Fibroblast of gingiva (primary cell): ENCODE results near the gene HMGA1.
A peak's percentile ranks its signal among the peaks of the same experiment; 100 is the strongest.

Experiments used
- DNase-seq: peaks from one replicate; pipeline ENCODE4 v3.0.0-alpha.2; 2011; ENCODE audit warnings: low read depth

HMGA1 gene

DNA sequence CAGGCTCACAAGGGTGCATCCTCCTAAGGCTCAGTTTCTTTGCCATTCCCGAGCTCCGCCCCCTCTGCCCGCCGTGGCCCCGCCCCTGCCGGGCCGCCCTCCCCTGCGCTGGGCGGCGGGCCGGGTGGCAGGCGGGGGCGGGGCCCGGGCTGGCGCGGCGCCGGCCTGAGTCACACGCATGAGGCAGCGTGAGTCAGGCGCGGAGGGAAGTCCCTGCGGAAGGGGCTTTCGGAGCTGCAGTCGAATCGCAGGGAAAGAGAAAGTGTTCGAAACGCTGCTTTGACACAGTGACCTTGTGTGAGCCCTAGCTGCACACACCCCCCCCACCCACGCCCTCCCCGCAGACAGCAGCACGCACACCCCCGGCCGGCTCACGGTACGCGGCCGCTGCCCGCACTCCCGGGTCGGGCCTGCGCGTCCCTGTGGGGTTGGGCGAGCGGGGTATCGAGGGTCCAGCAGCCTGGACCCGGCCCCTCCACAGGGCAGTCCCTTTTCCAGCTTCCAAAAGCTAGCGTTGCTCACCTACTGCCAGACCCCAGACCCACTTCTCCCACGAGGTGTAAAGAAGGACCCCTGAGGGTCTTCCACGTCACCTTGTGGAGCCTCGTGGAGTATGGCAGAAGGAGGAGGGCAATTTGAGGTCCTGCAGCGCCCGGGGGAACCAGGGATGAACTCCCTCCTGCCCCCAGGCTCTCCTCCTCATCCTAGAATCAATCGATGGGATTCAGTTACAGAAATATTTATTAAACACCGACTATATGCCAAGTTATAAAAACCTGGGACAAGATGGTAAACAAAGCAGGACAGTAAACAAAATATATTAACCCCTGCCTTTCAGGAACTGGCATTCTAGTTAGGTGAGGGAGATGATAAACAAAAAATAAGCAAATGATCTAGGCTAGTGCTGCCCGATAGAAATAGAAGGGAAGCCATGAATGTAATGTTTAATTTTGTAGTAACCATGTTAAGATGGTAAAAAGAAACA, 12.4 kb upstream of the HMGA1 start:
- peak; percentile 92 for DNase-seq

DNA sequence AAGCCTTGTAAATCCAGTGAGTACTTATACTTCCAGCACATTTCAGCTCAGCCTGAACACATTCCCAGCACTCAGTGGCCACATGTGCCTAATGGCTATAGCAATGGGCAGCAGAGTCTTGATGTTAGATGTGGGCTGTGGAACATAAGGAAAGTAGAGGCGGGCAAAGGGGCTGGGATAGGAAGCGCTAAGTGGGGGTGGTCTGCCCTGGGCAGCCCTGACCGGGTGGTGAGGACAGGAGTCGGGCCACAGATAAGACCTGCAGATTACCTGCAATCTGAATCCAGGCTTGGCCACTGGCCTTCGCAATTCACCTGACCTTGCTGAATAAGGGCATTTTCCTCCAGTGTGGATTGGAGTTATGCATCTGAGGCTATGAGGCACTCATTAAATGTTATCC, 11.1 kb upstream of the HMGA1 start:
- DNase-seq = no peak

DNA sequence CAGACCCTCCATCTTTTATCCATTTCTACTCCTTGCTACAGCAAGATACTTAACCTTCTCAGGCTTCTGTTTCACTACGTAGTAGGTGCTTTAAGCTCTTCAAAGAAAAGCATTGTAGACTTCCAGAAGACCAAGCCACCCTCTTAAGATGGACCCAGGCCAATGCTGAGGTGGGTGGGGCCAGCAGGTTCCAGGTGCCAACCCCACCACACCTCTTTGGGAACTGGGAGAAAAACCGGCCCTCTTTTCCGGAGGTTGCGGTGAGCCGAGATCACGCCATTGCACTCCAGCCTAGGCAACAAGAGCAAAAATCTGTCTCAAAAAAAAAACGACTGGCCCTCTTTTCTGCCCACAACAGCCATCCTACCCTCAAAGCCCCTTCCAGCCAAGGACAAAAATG, 10.6 kb upstream of the HMGA1 start:
- DNase-seq = no peak

DNA sequence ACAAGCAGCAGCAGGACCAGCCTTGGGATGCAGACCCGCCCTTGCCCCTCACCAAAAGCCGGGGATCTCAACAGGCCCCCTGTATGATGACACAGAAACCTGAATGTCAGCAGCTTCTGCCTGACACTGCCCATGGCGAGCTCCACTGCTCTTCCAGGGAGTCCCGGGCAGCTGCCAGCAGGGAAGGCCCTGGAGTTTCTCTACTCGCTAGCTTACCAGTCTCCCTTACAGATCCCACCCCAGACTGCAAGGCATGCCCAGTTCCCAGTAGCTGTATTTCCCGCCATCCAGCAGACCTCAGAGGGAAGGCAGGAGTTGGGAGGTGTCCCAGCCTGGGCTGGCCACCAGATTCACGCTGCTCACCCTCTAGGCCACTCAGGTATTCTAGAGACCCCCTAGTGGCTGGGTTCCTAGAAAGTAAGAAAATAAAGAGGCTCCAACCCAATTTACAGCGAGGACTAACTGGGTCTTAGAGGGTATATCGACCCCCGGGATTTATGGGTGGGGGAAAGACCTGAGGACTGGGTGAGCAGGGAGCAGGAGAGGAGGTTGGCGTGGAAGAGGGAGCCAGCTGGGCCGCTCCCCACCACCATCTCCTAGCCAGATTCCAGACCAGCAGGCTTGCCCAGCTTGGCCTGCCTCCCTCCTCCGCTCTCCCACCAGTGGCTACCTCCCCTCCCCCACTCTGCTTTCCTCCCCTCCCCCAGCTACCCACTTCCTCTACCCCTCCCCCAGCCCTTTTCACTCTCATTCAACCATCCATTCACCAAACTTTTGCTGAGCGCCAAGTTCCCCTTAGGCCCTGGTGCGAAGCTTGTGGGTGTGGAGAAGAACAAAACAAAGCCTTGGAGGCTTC, 9.7 kb upstream of the HMGA1 start:
- no peak for DNase-seq

DNA sequence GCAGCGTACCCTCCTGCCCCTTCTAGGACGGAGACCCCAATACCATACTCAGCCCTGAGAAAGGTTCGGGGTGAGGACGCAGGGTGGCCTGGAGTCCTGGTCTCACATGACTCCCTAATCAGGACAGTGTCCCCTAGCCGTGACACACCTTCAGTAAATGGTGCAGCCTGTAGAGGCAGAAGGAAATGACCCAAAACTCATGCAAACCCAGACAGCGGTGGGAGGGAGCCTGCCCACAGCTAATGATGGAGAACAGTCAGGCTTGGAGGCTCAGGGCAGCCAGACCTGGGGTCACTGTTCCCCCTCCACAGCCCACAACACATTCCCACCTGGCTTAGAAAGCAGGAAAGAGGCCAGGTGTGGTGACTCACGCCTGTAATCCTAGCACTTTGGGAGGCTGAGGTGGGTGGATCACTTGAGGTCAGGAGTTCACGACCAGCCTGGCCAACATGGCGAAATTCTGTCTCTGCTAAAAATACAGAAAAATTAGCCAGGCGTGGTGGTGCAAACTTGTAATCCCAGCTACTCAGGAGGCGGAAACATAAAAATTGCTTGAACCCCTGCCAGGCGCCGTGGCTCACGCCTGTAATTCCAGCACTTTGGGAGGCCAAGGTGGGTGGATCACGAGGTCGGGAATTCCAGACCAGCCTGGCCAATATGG, 8.8 kb upstream of the HMGA1 start:
- DNase-seq = no peak

DNA sequence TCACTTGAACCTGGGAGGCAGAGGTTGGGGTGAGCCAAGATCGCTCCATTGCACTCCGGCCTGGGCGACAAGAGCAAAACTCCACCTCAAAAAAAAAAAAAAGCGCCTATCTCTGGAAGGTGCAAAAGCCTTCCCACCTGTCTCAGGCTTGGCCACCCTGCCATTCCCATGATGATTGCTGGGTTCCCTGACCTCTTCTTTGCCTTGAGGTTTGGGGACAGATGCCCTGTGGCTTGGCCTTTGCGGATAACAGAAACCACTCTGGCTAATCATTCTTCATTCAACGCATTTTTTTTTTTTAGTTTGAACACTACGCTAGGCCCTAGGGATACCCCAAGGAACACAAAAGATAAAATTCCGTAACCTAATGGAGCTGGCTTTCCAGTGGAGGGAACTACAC, 6.8 kb upstream of the HMGA1 start:
- no peak for DNase-seq

DNA sequence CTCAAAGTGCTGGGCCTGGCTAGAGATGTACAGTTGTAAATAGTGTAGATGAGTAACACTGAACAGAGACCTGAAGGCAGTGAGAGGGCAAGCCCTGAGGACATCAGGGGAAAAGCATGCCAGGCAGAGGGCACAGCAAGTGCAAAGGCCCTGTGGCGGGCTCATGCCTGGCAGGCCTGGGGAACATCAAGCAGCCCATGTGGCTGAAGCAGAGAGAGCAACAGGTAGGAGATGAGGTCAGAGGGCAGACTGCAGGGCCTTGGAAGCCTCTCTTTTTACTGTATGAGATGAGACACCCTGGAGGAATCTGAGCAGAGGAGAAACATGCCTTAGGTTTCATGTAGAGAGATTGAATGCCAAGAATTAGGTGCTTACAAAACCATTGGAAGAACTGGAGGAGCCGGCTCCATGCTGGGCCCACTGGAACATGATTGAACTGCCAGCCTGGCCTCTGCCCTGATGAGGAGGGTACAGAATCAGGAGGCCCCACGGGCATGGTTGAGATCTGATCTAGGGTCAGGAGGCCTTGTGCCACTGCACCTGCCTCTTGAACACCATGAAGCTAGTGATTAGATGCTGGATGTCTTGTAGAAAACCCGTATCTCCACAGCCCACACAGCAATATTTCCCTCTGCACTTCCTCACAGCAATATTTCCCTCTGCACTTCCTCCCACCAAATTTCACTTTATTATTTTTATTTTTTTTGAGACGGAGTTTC, 5.9 kb upstream of the HMGA1 start:
- DNase-seq = no peak

DNA sequence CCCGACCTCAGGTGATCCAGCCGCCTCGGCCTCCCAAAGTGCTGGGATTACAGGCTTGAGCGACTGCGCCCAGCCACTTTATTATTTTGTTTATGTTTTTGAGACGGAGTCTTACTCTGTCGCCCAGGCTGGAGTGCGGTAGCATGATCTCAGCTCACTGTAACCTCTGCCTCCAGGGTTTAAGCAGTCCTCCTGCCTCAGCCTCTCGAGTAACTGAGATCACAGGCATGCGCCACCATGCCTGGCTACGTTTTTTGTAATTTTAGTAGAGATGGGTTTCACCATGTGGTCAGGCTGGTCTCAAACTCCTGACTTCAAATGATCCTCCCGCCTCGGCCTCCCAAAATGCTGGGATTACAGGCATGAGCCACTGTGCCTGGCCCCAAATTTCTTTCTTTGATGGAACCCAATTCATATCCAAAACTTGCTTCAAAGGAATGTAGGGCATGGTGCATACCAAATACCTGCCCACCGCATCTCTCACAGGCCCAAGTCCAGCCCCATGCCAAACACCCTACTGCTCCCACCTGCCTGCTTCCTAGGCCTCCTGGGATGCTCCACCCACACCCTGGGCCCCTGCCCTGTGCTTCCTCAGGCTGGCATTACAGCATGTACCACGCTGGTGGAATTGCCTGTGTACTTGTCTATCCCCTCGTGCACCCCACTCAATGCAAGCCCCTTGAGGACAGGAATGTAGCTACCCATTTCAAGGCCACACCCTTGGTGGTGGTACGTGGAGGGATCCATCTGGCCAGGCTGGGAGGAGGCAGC, 4.9 kb upstream of the HMGA1 start:
- DNase-seq = no peak

DNA sequence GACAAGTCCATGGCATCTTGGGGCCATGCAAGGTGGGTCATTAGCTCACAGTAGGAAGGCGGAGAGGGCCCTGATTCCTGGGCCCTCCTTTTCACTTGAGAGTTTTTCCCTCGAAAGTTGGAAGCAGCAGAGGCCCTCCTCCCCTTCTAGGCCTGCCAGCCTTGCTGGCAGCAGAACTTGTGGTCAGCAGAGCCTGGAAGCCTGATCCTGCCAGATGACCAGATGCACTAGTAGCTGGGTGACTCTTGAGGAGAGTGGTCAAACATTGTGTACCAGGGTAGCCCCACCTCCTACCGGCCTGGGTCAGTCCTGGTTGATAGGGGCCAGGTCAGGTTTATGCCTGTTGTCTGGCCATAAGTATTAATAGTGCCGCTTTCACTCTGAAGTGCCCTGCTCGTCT, 3.8 kb upstream of the HMGA1 start:
- peak; percentile 69 for DNase-seq

DNA sequence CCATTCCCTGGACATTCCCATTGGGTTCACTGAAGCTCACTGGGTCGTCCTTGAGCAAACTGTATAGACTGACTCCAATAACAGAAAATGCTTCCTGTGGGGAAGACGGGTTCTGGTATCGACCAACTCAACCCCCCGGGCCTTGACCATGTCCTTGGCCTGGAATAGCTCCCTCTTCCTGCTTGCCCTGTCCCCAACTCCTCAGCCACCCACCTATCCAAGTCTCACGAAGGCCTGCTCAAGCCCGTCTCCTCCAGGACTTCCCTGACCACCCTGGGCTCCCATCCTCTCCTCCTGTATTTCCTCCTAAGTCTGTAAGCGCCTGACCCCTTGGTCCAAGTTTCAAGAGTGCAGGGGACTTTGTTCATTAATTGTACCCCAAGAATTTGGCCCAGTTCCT, 2.8 kb upstream of the HMGA1 start:
- no peak for DNase-seq

DNA sequence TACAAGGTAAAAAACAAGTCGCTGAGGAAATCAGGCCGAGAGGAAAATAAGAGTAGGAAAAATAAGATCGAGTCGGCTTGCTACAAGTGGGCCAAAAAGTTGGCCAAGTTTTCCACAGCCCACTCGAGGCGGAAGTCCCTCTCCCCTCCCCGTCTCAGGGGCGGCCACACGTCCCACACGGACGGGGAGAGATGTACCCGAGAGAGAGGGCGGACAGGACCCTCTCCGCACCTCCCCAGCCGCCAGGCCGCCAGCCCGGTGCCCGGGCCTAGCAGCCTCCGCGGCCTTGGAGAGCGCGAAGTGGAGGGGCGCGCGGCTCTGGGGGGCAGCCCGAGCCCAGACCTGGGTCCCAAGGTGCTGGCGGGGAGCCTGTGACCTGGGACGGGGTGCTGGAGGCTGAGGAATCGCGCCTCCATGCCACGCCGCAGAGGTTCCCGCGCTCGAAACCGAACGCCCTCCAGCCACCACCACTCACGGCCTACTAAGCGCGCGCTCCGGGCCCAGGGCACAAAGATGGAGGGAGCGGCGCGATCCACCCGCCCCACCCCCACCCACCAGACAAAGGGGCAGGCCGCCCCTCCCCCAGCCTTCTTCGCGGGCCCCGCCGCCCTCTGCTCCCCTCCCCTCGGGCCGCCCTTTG, 1.9 kb upstream of the HMGA1 start:
- no peak for DNase-seq

DNA sequence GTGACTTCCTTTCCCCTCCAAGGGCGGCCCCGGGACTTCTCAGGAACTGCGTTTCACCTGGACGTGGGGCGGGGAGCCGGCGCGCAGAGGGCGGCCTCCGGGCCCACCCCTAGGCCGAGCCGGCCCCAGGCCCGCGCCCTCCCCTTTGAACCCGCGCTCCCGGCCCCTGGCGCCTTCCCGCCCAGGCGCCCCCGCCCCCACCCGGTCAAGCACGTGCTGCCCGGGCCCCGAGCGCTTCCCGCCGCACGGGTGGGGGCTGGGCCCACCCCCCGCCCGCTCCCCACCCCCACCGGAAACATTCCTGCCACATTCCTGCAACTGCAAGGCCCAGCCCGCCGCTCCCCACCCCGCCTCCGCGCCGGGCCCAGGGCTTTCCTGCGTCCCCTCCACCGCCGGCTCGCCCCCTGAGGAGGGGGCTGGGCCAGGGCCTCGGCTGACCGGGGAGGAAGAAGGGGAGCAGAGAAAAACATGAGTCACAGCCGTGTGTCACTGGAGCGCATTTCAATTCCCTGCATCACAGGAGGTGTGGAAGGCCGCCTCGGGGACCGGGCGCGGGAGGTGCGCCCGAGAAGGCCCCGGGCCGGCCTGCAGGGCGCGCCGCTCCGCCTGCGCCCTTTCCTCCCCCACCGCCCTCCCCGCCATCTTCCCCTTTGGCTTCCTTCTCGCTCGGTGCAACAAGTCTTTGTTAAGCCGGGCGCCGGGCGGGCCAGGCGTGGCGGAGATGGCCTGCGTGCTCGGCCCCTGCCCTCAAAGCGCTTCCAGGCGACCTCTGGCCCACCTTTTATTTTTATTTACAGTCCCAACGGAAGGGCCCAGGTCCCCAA, 1.2 kb upstream of the HMGA1 start:
- DNase-seq = no peak

DNA sequence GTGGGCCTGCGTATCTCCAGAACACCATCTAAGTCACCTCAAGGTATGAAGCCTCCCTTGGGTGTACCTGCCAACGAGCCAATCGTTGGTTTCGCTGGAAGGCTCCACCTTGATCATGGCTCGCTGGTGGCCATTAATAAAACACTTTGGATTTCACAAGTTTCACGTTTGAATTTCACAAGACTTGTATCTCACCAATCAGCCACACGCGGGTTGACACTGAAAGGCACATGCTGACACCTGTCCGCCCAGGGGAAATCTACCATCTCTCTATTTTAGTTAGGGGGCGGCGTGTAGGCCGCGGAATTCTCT, 586 bp upstream of the HMGA1 start:
- DNase-seq = no peak

DNA sequence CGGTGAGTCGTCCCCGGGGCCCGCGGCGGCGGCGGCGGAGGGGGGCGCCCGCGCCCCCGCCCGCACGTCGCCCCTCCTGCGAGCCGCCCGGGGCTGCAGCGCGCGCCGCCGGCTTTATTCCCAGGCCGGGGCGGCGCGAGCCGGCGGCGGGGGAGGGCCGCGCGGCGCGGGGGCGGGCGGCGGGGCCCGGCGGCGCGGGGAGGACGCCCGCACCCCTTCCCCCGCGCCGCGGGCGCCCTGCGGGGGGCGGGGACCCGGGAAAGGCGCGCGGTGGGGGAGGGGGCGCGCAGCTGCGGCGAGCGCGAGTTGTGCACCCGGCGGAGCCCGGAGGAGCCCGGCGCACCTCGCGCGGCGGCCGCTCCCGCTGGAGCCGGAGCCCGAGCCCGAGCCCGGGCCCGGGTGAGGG, 646 bp downstream of the HMGA1 start:
- no peak for DNase-seq

DNA sequence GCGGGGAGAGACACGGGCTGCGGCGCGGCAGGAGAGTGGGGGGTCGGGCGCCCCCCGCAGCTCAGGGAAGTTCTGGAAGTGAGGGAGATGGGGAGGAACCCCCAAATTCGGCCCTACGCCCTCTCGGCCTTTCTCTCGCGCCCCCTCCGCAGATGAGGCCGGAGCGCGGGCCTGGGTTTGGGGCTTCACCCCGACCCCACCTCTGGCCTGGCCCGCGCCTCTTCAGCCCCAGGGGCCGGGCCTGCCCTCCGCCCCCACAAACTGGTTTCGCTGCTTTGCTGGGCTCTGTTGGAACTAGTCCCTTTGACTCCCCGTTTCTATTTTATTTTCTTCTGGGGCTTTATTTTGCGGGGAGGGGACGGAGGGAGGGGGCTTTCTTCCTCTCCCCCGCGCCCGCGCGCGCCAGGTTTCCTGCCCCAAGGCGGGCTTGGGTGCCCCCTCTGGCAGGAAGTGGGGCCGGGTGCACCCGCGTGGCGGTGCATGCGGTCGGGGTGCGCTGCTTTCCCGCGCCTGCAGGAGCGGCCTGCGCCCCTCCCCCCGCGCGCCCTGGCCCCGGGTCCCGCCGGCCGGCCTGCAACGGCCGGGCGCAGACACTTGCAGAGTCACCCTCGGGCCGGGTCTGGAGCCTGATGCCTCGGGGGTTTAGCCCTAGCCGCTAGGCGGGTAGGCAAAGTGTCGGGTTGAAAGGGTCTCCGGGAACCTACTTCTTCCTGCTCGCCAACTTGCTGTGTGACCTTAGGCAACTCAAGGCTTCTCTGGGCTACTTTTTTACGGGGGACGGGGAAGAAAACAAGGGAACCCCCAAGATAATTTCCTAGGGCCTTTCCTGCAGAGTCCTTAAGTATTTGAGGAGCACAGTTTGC, 1.3 kb downstream of the HMGA1 start:
- peak; percentile 34 for DNase-seq

DNA sequence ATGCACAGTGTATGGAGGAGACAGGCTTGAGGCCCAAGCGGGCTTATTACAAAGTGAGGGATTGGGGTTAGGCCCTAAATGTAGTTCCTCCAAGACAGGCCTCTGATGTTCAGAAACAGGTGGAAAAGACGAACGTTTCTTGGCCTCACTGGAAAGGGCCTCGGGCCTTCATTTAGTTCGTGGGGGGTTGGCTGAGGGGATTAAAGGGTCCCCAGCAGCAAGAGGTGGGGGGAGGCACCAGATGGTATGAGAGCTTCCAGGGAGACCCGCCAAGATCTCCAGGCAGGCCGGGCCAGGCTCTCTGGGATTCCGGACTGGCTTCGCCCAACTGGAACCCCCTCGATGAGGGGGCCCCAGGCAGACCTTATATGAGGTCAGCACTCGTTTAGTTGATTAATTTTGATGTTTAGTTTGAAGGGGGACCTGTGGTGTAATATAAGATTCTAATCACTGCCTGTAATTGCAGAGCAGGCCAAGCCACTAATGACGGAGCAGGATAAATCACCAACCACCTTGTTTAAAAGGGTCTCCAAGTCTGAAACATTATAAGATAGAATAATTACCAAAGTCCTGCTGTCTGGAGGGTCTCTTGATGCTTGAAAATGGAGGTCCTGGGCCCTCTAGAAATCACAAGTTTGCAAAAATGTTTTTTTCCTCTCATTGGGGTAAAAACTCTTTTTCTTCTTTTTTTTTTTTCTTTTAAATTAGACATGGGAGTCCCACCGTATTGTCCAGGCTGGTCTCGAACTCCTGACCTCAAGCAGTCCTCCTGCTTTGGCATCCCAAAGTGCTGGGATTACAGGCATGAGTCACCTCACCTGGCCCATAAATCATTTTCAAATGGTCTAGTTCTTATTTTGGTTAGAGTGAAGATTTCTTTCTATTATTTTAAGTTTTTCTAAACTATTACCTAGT, 2.2 kb downstream of the HMGA1 start:
- no peak for DNase-seq

DNA sequence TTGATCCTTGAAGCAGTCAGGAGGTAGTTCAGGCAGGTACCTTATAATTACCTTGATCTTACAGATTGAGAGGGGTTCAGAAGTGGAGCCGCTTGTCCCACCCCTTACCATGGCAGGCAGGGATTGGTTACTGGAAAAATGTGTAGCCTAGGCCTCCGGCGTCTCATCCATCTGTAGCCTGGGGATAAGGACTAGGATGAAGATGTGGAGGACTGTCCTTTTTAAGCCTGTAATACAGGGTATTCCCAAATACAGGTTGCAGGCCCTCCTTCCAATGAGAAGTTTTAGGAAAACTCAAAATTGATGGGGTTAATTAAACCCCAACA, 2.8 kb downstream of the HMGA1 start:
- no peak for DNase-seq

DNA sequence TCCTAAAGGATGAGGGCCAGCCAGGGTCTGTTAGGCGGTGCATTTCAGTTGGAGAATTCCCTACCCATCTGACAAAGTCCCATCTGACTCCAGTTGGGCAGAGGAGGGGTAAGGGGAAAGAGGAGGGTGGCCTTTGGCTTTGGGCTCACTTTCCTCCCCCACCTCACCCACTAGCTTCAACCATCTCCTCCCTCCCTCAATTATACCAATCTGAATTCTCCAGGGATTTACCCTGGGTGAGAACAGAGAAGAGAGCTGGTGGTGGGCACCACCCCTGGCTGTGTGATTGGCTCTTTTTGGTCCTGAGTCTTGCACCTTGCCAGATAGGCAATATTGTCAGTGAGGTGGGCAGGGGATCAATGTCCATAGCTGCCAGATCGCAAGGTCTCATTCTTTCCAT, 3.2 kb downstream of the HMGA1 start:
- DNase-seq = no peak
